GM12864 (cell line): ENCODE measurements around the gene FAM136A.
"Not testable (repeated sequence)": the region's sequence is repeated elsewhere in the genome, so short reads cannot be mapped to it uniquely, and the experiment has no call there.

Experiments
- DNase-seq: peaks from one replicate; pipeline ENCODE4 v3.0.0-alpha.2; 2011; ENCODE audit warnings: low read depth
- H3K4me3 ChIP-seq: 2 replicates; pipeline ENCODE4 v1.5.1; 2011; ENCODE audit warnings: mild to moderate bottlenecking, low read depth, low read length, control low read depth
- TF ChIP-seq, protein P1 (sequence below): IDR thresholded peaks from 2 replicates; pipeline ENCODE4 v1.5.1; 2011; ENCODE audit warnings: low read depth, mild to moderate bottlenecking, moderate library complexity, low read length, control low read depth, inconsistent platforms; ENCODE audit errors: missing control alignments

FAM136A gene

GRCh38 chr2:70300771-70301343, 1.0 kb downstream of the FAM136A start:
- TF ChIP-seq, protein P1, sequence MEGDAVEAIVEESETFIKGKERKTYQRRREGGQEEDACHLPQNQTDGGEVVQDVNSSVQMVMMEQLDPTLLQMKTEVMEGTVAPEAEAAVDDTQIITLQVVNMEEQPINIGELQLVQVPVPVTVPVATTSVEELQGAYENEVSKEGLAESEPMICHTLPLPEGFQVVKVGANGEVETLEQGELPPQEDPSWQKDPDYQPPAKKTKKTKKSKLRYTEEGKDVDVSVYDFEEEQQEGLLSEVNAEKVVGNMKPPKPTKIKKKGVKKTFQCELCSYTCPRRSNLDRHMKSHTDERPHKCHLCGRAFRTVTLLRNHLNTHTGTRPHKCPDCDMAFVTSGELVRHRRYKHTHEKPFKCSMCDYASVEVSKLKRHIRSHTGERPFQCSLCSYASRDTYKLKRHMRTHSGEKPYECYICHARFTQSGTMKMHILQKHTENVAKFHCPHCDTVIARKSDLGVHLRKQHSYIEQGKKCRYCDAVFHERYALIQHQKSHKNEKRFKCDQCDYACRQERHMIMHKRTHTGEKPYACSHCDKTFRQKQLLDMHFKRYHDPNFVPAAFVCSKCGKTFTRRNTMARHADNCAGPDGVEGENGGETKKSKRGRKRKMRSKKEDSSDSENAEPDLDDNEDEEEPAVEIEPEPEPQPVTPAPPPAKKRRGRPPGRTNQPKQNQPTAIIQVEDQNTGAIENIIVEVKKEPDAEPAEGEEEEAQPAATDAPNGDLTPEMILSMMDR: no peak
- DNase-seq: peak; percentile 5
- H3K4me3 ChIP-seq: peak overlapping the region; percentile 89

- DNase-seq, H3K4me3 ChIP-seq: not testable (repeated sequence)
Observed at GRCh38 chr2:70297828-70298227, 4.0 kb downstream of the FAM136A start.

- DNase-seq: no peak
- TF ChIP-seq, protein P1: no peak
Observed at GRCh38 chr2:70283500-70284191, 18.2 kb downstream of the FAM136A start.

GRCh38 chr2:70282439-70282838, 19.4 kb downstream of the FAM136A start:
- no peak for DNase-seq
- TF ChIP-seq, protein P1: no peak

More at GRCh38 chr2:70283500-70284191, 18.2 kb downstream of the FAM136A start:
- no peak overlapping the region for H3K4me3 ChIP-seq

GRCh38 chr2:70280242-70280798, 21.5 kb downstream of the FAM136A start:
- TF ChIP-seq, protein P1: no peak
- no peak overlapping the region for H3K4me3 ChIP-seq
- DNase-seq: no peak

More at GRCh38 chr2:70282439-70282838, 19.4 kb downstream of the FAM136A start:
- no peak overlapping the region for H3K4me3 ChIP-seq

- DNase-seq: no peak
- no peak overlapping the region for H3K4me3 ChIP-seq
- TF ChIP-seq, protein P1: no peak
Observed at GRCh38 chr2:70270323-70270722, 31.5 kb downstream of the FAM136A start.

GRCh38 chr2:70269422-70270302, 32.2 kb downstream of the FAM136A start:
- H3K4me3 ChIP-seq, DNase-seq: not testable (repeated sequence)

- not testable (repeated sequence) for DNase-seq, H3K4me3 ChIP-seq
Observed at GRCh38 chr2:70266925-70267324, 34.9 kb downstream of the FAM136A start.
